OCI-LY3 (cell line): Measurements from ENCODE around the gene GOLGA5.
"Not testable (repeated sequence)": the region's sequence is repeated elsewhere in the genome, so short reads cannot be mapped to it uniquely, and the experiment has no call there.

Experiments
- CTCF ChIP-seq: fragments of 200-600, 300-600 bp; sonication (generic); IDR thresholded peaks from 2 replicates; pipeline ENCODE4 v1.5.1; 2014; ENCODE audit warnings: antibody characterized with exemption, low read length, low read depth
- EZH2phosphoT487 ChIP-seq: fragments of 200-600 bp; shearing (Covaris generic); IDR thresholded peaks from 2 replicates; pipeline ENCODE4 v1.6.1; 2018; ENCODE audit warnings: antibody characterized with exemption, mixed run types, low read depth

- TF ChIP-seq CTCF, EZH2phosphoT487: not testable (repeated sequence)
Observed at GRCh38 chr14:92775292-92775691, 18.8 kb upstream of the GOLGA5 start.
